Right renal cortex interstitium (tissue), 3 donors: ENCODE results near the gene CRABP2. TPM values are rescaled to one million over a fixed set of nuclear protein-coding genes. Genes with fewer than 3 reads are reported as not detected.

ENCODE experiments used
- DNase-seq, 3 donors: peaks; one replicate each; pipeline ENCODE4 v3.0.0-alpha.2; 2013; ENCODE audit warnings: low read depth in 3 of 3, low spot score in 2 of 3
- polyA plus RNA-seq, 3 donors: library from polyadenylated mRNA; unstranded; fragments of 120-200 nt; gene quantifications; one replicate each; pipeline ENCODE4 v1.2.1, GENCODE V29; 2013; ENCODE audit not compliant: insufficient read length in 3 of 3

The CRABP2 gene
- polyA plus RNA-seq, 3 donors, result 78.4 to 87.5 (median 86.4) TPM

DNA sequence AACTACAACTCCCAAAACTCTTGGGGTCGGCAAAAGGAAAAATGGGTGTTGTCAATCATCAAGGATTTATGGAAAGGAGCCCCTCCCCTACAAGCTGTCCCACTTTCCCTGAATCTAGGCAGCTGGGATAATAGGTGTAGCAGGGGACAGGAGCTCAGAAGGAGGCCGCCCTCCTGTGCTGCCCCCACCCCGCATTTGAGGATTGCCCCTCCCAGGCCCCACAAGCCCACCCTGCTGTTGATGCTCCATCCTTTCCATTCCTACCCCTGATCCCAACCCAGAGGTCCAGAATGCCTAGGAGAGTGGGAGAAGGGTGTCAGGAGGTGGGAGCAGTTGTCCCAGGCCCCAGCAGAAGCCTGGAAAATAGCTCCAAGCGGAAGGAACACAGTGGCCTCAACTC, 37.4 kb upstream of the CRABP2 start:
- DNase-seq, result no peak

DNA sequence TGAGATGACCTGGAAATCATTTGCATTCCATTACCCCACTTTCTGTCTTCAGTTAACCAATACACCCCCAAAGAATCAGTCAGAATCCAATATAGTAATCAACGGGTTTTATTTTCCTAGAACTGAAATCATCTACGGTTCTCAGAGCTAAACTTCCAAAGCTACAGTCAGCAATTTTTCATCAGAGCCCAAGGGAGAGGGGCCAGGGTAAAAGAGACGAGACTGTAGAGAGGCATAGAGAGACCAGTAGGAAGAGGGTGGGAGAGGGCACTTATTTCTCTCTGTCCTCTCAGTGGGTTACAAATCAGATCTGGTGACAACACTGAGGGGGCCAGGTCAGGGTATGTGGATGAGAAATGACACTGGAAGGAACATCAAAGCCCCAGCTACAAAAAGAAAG, 36.6 kb upstream of the CRABP2 start:
- DNase-seq, result no peak

DNA sequence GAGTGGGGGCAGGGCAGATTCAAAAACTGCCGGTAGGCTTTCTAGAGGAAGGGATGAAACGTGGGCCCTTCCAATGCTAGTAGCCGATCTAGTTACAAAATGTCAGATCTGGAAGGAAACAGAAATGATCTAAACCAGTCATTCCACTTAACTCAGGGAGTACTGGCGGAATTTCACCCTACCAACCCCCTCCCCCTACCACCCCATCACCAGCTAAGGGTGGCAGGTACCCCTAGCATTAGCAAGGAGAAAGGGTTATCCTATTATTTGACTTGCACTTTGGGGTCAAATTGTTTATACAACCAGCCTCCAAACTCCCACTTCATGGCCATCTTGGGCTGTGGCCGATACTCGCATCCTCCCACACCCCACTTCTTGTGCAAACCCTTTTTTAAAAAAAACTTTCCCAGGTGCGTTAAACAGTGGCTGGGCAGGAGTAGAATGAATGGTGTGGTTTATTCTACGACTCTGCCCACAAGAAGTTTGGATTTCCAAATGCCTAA, 36.1 kb upstream of the CRABP2 start:
- DNase-seq, result no peak

DNA sequence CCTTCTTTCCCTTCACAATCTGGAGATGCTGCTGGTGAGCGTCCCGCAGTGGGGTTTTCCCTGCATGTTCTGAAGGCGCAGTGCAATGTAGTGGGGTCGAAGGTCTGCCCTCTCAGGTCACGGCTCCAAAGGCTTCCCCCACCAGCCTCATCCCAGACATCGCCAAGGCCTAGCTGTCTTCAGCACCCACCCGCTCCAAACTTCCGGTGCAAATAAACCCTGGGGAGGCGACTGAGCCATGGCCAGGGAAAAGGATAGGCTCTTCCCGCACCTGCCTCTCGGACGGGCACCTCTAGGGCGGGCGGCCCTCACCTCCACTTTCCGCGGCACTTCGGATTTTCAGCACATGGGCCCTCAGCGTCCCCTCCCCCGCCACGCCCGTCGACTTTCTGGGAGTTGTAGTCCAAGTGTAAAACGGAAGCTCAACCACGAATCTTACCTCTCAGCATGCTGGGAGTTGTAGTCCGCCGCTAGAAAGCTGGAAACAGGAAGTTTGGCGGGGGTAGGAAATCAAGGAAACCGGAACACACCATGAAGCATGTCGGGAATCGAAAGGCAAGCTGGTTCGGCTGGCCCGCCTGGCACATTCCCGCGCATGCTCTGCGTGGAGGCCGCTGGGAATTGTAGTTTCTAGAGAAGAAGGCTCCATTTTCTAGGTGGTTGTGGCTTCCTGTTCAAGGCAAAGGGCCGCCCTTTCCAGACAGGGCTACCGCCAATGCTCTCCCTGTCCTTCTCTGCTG, 35.5 kb upstream of the CRABP2 start, which contains the start of gene MRPL24:
MRPL24 (minus strand) TSS at position 348 of the 740 bp plus-strand sequence. CDS start 2,384 bp downstream, outside the sequence.
- peak; percentile 94 to 99 (median 98) for DNase-seq

DNA sequence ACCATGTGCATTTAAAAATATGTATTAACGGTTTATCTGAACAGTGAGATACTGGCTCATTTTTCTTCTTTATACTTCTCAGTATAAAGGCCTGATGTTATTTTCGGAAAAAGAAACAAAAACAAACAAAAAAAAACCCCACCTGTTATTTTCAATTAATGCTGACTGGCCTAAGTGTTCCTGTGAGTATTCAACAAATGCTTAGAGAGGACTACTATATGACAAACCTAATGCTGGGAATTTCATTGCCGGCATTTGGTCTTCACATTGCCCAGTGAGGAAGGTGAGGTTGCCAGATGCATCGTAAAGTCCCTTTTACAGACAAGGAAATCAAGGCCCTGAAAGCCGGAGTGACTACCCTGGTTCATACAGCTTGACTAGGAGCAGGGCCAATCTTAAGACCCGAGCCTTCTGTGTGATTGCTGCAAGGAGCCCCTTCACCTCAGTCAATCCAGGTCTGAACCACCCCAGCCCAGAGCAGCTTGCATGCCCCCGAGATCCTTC, 34.9 kb upstream of the CRABP2 start:
- no peak for DNase-seq

DNA sequence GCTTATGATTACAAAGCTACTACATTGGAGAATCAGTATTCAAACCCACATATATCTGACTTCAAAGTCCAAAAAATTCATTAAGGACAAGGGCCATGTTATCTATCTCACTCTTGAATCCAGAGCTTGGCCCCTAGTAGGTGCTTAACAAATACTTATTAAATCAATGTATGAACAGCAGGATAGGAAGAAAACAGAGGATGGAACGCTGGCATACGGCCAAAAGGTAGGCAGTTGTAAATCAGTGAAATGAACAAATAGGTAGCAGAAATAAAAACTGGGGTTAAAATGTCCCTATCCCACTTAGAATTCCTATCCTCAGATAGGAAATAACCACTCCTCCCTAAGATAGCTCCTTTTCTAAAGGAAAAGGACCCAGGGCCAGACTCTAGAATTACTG, 33.5 kb upstream of the CRABP2 start:
- no peak for DNase-seq

DNA sequence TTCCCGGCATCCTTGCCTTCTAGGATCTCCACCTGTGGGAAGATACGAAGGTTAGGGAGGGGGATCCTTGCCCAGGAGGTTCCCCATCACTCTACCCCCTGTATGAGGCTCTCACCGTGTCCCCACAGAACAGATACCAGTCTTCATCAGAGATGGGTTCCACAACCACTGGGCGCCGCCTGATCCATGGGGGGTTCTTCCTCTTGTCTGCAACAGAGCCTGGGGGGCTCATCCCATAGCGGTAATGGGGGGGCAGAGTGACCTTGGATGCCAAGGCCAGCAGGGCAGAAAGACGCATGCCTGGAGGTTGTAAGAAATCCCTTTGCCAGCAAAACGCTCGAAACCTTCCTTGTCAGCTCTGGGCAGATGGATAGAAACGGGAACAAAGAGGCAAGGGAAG, 33.0 kb upstream of the CRABP2 start:
- no peak for DNase-seq

DNA sequence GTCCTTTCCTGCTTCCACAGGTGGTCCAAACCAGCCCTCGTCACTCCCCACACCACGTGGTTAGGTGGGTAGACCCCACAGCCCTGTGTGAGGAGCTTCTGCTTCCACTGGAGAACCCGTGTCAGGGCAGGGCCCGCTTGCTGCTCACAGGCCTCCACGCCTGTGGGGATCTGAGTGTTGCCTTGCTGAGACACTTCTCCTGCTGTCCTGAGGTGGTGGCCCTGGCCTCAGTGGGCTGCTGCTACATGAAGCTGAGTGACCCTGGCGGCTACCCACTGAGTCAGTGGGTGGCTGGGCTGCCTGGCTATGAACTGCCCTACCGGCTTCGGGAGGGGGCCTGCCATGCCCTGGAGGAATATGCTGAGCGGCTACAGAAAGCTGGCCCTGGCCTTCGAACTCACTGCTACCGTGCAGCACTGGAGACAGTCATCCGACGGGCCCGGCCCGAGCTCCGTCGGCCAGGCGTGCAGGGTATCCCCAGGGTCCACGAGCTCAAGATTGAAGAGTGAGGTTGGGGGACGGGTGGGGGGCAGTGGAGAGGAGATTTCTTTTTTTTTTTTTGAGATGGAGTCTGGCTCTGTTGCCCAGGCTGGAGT, 28.7 kb upstream of the CRABP2 start:
- DNase-seq, result no peak

DNA sequence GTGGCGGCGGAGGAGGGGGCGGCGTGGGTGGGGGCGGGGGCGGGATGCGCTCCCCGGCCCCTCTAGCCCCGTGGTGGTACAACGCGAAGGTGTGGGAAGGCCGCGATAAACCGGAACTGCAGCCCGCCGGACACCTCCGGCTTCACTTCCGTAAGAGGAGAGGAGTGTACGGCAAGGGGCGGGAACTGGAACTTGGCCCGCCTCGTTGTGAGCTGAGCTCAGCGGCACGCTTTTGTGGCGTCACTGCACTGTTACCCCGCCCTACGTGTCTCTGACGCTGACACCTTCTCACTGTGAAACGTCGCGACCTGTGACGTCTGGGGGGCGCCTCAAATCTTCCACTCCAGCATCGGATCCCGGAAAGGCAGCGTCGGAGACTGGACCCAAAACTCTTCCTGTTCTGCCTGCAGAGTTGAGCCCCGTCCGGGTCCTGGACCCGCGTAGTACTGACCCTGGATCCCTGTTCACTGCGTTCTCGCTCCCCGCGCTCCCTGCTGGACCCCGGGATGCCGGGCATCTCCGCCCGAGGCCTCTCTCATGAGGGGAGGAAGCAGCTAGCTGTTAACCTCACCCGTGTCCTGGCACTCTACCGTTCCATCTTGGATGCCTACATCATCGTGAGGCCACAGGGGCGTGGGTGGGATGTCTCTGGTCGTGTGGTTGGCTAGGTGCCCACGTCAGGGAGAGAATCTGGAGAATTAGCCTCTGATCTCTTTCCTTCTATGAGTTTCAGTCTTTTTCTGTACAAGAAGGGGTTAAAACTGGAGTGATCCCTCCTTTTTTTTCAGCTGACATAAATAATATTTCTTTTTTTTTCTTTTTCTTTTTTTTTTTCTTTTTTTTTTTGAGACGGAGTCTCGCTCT, 23.4 kb upstream of the CRABP2 start, which contains the start of gene ISG20L2:
ISG20L2 (minus strand) TSS at position 168 of the 864 bp plus-strand sequence. CDS start 1,114 bp downstream, outside the sequence.
- DNase-seq, result peak in 2 of 3 donors; percentile 93

DNA sequence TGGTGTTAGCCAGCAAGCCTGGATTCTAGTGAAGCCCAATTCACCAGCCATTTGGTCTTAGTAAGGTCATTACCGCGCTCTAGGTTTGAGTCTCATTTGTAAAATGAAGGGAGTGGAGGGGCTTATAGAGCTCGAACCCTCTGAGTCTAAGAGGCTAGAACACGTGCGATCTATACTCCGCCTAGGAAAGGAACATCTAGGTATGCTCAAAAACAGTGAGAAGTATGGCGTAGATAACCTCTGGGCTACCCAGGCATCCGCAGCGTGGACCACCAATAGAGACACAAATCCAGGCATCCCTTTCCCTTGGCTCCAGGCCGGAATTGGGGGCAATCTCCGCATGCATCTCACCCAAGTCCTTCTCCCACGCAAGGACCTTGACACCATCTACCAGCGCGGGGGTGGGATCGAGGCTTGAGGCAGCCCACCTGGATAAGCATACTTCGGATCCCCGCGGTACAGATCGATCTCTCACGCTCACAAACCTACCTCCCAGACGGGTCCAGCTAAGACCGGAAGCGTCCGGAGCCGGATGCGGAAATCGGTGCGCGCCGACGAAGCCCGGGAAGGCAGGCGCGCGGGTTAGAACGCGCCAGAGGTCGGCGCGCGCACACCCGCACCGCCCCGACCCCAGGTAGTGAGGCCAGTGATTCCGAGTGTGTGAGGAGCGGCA, 22.7 kb upstream of the CRABP2 start, which contains the start of gene METTL25B:
METTL25B (plus strand) TSS at position 544 of the 673 bp plus-strand sequence. CDS start 636 bp downstream, outside the sequence.
- DNase-seq, result no peak

DNA sequence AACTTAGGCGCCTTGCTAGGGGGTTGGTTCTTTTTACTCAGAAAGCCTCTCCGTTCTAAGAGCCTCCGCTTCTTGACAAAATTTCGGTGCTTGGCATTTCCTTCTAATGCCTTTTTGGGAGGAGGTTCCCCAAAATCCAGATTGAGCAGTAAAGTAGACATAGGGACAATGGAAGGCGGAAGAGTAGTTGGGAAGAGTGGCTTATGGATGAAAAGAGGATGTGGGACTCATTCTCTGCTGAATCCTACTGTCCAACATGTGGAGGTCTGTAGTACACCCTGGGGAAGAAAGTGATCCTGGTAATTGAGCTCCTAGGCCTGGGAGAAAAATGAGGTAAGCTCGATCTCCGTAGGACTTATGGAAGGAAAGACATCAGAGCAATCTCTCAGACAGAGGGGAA, 22.1 kb upstream of the CRABP2 start:
- no peak for DNase-seq

DNA sequence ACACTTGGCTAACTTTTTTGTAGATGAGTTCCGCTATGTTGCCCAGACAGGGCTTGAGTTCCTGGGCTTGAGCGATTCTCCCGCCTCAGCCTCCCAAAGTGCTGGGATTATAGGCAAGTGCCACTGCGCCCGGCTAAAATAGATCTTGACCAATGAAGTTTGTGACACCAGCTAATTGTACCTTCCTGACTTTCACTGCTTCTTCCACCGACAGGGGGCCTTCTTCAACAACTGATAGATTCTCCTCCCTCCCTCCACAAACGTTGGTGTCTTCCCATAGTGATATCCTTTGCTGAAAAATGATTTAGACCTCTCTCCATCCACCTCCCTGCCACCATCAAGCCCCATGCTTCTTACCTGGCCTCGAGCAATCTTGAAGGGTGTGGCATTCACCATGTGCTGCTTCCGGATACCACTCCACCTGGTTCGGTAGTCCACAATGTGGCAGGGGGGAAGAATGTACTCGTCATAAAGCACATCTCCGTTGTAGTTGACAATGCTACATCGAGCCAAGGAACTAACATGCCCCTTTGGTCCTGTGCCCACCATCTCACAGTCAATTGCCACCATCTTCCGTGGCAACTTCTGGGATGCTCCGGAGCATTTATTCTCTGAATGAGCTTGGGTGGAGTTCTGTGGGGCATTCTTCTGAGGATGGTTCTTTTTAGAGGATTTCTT, 21.3 kb upstream of the CRABP2 start:
- DNase-seq, result no peak

DNA sequence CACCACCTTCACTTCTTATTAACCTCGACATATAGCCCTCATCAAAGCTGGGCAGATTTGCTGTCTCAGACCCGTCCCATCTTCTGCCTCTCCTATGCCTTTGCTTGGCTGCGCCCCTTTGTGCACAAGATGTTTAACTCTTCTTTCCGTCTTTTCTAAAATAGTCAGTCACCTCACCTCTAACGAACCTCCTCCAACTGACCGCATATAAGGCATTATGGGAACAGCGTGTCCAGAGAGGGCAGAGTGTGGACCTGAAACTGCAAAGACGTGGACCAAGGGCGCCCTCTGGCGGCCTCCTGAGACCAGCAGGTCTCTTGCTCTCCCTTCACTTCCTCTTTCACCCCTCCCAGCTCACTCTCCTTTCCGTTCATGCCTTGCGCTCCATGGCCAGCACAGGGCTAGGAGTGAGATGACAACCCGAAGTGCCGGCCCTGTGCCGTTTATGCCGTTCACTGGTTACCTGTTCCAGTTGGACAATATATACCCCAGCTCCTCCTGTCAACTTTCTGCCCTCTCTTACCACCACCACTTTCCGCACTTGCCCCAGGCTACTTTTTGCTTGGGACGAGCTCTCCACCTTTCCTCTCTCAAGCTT, 20.4 kb upstream of the CRABP2 start:
- DNase-seq, result peak; percentile 79 to 87 (median 82)

DNA sequence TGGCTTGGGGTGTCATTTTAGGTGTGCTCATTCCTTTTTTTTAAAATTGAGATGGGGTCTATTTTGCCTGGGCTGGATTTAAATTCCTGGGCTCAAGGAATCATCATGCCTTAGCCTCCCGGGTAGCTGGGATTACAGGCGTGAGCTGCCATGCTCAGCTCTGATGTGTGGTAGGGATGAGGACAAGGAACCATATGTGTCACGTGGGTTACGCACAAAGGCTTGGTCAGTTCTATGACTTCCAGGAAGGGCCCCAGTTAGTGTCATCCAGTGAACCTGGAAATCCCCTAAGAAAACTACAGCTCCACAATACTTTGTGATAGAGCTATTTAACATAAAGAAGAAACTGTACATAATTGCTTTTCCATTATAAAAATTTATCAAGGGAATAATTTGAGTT, 16.2 kb upstream of the CRABP2 start:
- DNase-seq, result no peak

DNA sequence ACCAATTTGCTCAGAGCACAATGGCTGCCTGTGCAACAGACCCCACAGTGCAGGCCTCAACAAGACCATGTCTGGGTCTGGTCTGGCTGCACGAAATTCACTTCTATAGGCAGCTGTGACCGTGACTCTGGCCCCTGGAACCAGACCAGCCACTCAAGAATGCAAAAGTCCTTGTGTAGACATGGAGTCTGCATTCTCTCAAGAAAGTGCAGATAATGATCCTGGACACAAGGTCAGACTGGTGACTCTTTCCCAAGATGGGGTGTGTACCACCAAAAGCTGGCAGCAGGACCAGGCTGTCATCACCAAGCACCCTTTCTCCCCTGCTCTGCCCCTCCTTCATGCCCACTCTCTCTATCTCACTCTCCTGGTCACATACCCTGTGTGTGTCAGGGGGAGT, 15.7 kb upstream of the CRABP2 start:
- DNase-seq, result no peak

DNA sequence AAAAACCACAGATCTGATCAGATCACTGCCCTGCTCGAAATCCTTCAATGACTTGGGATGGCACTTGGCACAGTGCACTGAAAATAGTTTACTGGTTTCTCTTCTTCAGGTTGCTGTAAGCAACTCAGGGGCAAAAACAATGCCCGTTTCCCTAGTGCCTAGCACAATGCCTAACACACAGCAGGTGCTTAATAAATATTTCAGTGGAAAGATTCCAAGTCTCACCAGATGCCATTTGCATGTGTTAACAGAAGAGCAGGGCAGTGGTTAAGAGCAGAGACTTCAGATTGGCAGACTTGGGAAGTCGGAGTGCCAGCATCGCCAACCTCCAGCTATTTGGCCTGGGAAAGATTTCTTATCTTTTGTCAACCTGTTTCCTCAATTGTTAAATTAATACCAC, 12.0 kb upstream of the CRABP2 start:
- DNase-seq, result no peak

DNA sequence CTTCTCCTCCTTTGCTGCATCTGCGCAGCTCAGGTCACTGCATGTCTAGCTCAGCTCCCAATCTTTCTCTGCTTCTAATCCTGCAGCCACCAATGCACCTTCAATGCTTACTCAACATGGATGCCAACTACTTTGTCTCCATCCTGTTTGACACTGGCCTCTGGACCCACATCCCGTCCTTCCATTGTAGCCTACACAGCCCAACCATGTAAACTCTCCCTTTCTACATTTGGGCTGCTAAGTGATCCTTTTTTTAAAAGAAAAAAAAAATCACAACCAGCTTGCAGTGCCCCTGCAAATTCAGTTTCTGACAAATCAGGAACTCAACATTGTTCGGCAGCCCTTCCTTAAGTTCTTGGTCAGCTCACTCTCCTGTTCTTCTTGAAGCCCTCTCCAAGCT, 9.4 kb upstream of the CRABP2 start:
- DNase-seq, result no peak

DNA sequence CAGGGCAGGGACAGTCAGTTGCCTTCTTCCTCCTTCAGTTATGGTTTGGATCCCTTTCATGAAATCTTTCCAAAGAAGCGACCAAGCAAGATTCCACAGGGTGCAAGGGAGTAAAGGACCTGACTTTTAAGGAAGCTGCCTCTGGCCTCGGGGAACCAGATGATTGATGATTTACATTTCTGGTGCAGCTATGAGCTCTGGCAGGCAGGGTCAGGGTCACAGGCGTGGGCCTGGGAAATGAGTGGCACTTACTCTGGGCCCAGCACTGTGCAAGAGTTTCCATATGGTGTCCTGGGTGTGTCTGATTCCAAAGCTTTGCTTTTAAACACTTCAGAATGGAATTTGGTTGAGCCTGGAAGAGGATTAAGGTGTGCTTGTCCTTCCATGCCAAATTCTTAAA, 7.2 kb upstream of the CRABP2 start:
- no peak for DNase-seq
